ENCODE results near the gene TNFRSF18. TPM values are rescaled to one million over a fixed set of nuclear protein-coding genes. Genes with fewer than 3 reads are reported as not detected.

Gene TNFRSF18
- total and polyA plus RNA-seq, 4 donors, result 0.20 to 0.68 (median 0.29) TPM

DNA sequence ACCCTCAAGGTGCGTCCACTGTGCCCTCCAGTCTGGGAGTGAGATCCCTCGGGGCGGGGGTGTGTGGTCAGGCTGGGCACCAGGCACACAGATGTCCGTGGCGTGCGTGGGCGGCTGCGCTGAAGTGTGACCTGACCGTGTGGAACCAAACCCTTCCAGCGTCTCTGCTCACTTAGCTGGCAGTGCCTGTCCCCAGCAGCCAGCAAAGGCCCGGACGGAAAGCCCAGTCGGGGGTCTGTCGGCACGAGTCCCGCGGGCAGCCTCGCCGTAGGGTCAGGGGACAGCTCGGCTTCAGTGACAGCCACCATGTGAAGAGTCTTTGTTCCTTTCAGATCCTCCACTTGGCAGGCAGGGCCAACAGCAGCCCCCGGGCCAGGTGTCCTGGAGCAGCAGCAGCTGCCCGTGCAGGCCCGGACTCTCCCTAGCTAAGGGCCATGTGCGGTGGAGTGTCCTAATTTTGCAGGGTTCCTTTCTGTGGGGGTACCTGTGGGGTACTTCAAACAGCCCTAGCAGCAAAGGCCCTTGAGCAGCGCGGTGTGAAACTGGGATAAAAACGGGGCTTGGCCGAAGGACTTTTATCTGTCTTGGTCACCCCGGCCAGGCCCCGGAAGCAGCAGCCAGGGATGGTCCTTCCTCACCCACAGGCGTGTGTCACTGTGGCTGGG lies 21.2 kb downstream of the TNFRSF18 start:
- DNase-seq (ENCODE audit: low read depth in 4 of 6, low spot score in 6 of 6), result peak in 3 of 6 donors; percentile 4 to 35 (median 11)
- 58% methylated on average over 30 of the region's 31 CpGs for WGBS (ENCODE audit: insufficient coverage)
- Histone ChIP-seq H3K27me3 (ENCODE audit: control insufficient read depth, insufficient read depth, low read length) (no peaks in the 10 kb centered on the region), H3K4me3 (ENCODE audit: low read depth, low read length) (no peak overlapping the region), H3K36me3 (ENCODE audit: control insufficient read depth, insufficient read depth, low read length) (peaks cover 11% of the 10 kb centered on the region), H3K4me1 (ENCODE audit: control insufficient read depth, insufficient read depth, low read length) (peaks cover 14% of the 10 kb centered on the region), H3K9me3 (ENCODE audit: control insufficient read depth, insufficient read depth, low read length) (no peaks in the 10 kb centered on the region), H3K27ac (ENCODE audit: low read depth, low read length) (no peak overlapping the region)

- no peak overlapping the region for H3K4me3 ChIP-seq (ENCODE audit: low read depth, low read length)
- H3K9me3 ChIP-seq (ENCODE audit: control insufficient read depth, insufficient read depth, low read length), result no peaks in the 10 kb centered on the region
- WGBS (ENCODE audit: insufficient coverage), result 80% methylated on average over 18 of the region's 33 CpGs
- peaks cover 14% of the 10 kb centered on the region for H3K4me1 ChIP-seq (ENCODE audit: control insufficient read depth, insufficient read depth, low read length)
- DNase-seq (ENCODE audit: low read depth in 4 of 6, low spot score in 6 of 6), result no peak
- H3K36me3 ChIP-seq (ENCODE audit: control insufficient read depth, insufficient read depth, low read length), result peaks cover 14% of the 10 kb centered on the region
- no peaks in the 10 kb centered on the region for H3K27me3 ChIP-seq (ENCODE audit: control insufficient read depth, insufficient read depth, low read length)
- no peak overlapping the region for H3K27ac ChIP-seq (ENCODE audit: low read depth, low read length)
Measured at GRCh38 chr1:1183833-1184775, 22.3 kb downstream of the TNFRSF18 start.

GRCh38 chr1:1183221-1183747 lies 23.1 kb downstream of the TNFRSF18 start:
- Histone ChIP-seq H3K4me1 (ENCODE audit: control insufficient read depth, insufficient read depth, low read length) (peaks cover 14% of the 10 kb centered on the region), H3K9me3 (ENCODE audit: control insufficient read depth, insufficient read depth, low read length) (no peaks in the 10 kb centered on the region), H3K27ac (ENCODE audit: low read depth, low read length) (no peak overlapping the region), H3K36me3 (ENCODE audit: control insufficient read depth, insufficient read depth, low read length) (peaks cover 18% of the 10 kb centered on the region), H3K27me3 (ENCODE audit: control insufficient read depth, insufficient read depth, low read length) (no peaks in the 10 kb centered on the region), H3K4me3 (ENCODE audit: low read depth, low read length) (no peak overlapping the region)
- DNase-seq (ENCODE audit: low read depth in 4 of 6, low spot score in 6 of 6), result no peak
- 76% methylated on average over 21 of the region's 21 CpGs for WGBS (ENCODE audit: insufficient coverage)

DNA sequence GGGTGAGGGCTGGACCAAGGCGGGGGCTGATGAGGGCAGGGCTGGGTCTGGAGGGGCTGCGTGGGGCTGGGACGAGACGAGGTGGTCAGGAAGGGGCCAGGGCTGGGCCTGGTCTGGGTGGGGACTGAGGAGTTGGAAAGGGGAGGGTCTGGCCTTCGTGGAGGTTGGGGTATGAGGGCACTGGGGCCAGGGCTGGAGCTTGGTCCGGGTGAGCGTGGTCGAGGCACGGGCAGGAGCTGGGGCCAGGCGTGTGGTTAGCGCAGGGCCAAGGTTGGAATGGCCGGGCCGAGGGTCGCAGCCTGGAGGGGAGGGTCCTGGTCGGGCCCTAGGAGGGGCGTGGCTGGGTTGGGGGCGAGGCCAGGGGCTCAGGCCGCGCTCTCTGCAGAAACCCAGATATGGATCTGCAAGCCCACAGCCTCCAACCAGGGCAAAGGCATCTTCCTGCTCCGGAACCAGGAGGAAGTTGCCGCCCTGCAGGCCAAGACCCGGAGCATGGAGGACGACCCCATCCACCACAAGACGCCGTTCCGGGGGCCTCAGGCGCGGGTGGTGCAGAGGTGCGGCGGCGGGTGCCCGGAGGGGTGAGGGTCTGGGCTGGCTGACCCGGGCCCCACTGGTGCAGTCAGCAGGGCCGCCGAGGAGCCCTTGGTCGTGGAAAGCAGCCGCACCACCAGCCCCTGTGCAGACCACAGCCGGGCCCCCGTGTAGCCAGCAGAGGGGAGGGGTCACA lies 23.7 kb downstream of the TNFRSF18 start:
- 72% methylated on average over 39 of the region's 39 CpGs for WGBS (ENCODE audit: insufficient coverage)
- Histone ChIP-seq H3K36me3 (ENCODE audit: control insufficient read depth, insufficient read depth, low read length) (peaks cover 21% of the 10 kb centered on the region), H3K9me3 (ENCODE audit: control insufficient read depth, insufficient read depth, low read length) (no peaks in the 10 kb centered on the region), H3K27me3 (ENCODE audit: control insufficient read depth, insufficient read depth, low read length) (no peaks in the 10 kb centered on the region), H3K27ac (ENCODE audit: low read depth, low read length) (no peak overlapping the region), H3K4me3 (ENCODE audit: low read depth, low read length) (no peak overlapping the region), H3K4me1 (ENCODE audit: control insufficient read depth, insufficient read depth, low read length) (peaks cover 14% of the 10 kb centered on the region)
- DNase-seq (ENCODE audit: low read depth in 4 of 6, low spot score in 6 of 6), result no peak

DNA sequence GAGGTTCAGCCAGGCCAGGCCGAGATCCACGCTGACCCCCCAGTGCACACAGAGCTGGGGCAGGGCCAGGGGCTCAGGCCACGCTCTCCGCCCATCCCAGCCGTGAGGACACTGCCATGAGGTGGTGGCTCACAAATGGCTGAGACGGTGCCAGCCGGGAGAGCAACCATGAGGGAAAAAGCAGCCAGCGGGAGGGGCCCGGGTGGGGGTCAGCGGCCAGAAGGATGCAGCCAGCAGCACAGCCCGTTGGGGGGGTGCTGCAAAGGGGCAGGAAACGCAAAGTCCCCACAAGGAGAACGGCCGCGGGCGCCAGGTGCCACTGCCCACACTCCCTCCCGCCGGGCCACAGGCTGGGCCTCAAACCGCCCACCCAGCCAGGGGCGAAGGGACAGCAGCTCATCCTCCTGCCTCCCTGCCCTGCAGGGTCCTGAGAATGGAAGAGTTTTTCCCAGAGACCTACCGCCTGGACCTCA lies 24.4 kb downstream of the TNFRSF18 start:
- WGBS (ENCODE audit: insufficient coverage), result 79% methylated on average over 17 of the region's 21 CpGs
- H3K36me3 ChIP-seq (ENCODE audit: control insufficient read depth, insufficient read depth, low read length), result peaks cover 21% of the 10 kb centered on the region
- H3K27me3 ChIP-seq (ENCODE audit: control insufficient read depth, insufficient read depth, low read length), result no peaks in the 10 kb centered on the region
- no peak overlapping the region for H3K4me3 ChIP-seq (ENCODE audit: low read depth, low read length)
- DNase-seq (ENCODE audit: low read depth in 4 of 6, low spot score in 6 of 6), result no peak
- H3K9me3 ChIP-seq (ENCODE audit: control insufficient read depth, insufficient read depth, low read length), result no peaks in the 10 kb centered on the region
- H3K27ac ChIP-seq (ENCODE audit: low read depth, low read length), result no peak overlapping the region
- peaks cover 14% of the 10 kb centered on the region for H3K4me1 ChIP-seq (ENCODE audit: control insufficient read depth, insufficient read depth, low read length)

DNA sequence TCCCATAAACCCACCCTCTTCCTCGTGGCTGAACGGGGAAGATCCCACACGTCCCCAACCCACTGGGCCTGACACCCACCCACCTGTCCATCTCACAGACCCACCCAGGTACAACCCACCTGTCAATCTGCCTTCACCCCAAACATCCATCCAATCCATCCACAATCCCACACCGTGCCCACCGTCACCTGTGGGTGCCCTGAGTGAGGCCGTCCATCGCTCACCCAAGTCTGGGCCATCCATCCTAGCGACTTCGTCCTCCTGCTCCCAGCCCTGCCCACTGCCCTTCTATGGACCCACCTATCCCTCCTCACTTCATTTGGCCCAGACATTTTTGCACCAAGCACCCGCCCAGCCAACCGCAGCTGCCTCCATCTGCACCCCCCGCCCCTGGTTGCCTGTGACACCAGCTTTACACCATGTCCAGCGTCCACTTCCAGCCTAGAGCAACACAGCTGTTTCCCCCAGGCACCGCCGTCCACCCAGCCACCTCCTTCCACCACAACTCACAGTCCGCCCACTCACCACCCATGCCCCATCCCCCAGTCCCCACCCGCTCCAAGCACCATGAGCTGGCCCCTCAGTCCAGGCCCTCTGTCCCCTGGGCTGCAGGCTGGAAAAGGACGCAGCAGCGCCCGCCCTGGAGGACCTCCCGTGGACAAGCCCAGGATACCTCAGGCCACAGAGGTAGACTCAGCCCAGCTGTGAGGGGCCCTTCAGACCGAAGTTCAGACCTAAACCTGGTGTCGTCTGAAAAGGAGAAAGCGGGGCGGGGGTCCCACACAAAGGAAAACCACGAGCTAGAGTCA lies 25.1 kb downstream of the TNFRSF18 start:
- Histone ChIP-seq H3K36me3 (ENCODE audit: control insufficient read depth, insufficient read depth, low read length) (peaks cover 21% of the 10 kb centered on the region), H3K4me1 (ENCODE audit: control insufficient read depth, insufficient read depth, low read length) (peaks cover 14% of the 10 kb centered on the region), H3K27ac (ENCODE audit: low read depth, low read length) (no peak overlapping the region), H3K4me3 (ENCODE audit: low read depth, low read length) (no peak overlapping the region), H3K9me3 (ENCODE audit: control insufficient read depth, insufficient read depth, low read length) (no peaks in the 10 kb centered on the region), H3K27me3 (ENCODE audit: control insufficient read depth, insufficient read depth, low read length) (peaks cover 1% of the 10 kb centered on the region)
- 88% methylated on average over 26 of the region's 26 CpGs for WGBS (ENCODE audit: insufficient coverage)
- DNase-seq (ENCODE audit: low read depth in 4 of 6, low spot score in 6 of 6), result no peak

DNA sequence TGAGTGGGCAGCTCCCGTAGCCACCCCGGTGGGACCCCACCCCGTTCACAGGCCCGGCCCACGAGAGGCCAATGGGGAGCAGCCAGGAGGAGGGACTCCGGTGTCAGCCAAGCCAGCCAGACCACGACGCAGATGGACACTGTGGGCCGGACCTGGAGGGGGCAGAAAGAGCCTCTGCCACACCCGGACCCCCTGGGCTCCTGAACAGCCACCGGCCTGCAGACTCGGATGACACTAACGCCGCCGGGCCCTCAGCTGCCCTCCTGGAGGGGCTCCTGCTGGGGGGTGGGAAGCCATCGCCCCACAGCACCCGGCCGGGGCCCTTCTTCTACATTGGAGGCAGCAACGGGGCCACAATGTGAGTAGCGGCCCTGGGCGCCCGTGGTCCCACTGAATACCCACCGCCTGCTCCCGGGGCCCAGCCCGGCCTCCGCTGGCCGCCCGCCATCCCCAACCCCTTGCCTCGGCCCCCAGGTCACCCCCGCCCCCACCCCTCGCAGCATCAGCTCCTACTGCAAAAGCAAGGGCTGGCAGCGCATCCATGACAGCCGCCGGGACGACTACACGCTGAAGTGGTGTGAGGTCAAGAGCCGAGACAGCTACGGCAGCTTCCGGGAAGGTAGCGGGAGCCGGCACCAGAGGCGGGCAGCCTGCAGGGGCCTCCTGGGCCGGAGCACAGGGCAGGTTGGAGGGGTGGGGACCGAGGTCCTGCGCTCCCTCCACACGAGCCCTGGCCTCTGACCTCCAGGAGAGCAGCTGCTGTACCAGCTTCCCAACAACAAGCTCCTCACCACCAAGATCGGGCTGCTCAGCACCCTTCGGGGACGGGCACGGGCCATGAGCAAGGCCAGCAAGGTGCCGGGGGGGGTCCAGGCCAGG lies 26.2 kb downstream of the TNFRSF18 start:
- 72% methylated on average over 42 of the region's 51 CpGs for WGBS (ENCODE audit: insufficient coverage)
- H3K4me3 ChIP-seq (ENCODE audit: low read depth, low read length), result no peak overlapping the region
- no peaks in the 10 kb centered on the region for H3K9me3 ChIP-seq (ENCODE audit: control insufficient read depth, insufficient read depth, low read length)
- peaks cover 9% of the 10 kb centered on the region for H3K4me1 ChIP-seq (ENCODE audit: control insufficient read depth, insufficient read depth, low read length)
- no peak overlapping the region for H3K27ac ChIP-seq (ENCODE audit: low read depth, low read length)
- peaks cover 9% of the 10 kb centered on the region for H3K27me3 ChIP-seq (ENCODE audit: control insufficient read depth, insufficient read depth, low read length)
- peaks cover 21% of the 10 kb centered on the region for H3K36me3 ChIP-seq (ENCODE audit: control insufficient read depth, insufficient read depth, low read length)
- no peak for DNase-seq (ENCODE audit: low read depth in 4 of 6, low spot score in 6 of 6)

- WGBS (ENCODE audit: insufficient coverage), result 80% methylated on average over 22 of the region's 25 CpGs
- DNase-seq (ENCODE audit: low read depth in 4 of 6, low spot score in 6 of 6), result no peak
- peaks cover 9% of the 10 kb centered on the region for H3K27me3 ChIP-seq (ENCODE audit: control insufficient read depth, insufficient read depth, low read length)
Measured at GRCh38 chr1:1179346-1179982, 26.9 kb downstream of the TNFRSF18 start.

More at GRCh38 chr1:1179346-1179982, 26.9 kb downstream of the TNFRSF18 start:
- peaks cover 19% of the 10 kb centered on the region for H3K36me3 ChIP-seq (ENCODE audit: control insufficient read depth, insufficient read depth, low read length)
- no peak overlapping the region for H3K27ac ChIP-seq (ENCODE audit: low read depth, low read length)
- peaks cover 4% of the 10 kb centered on the region for H3K4me1 ChIP-seq (ENCODE audit: control insufficient read depth, insufficient read depth, low read length)
- H3K9me3 ChIP-seq (ENCODE audit: control insufficient read depth, insufficient read depth, low read length), result no peaks in the 10 kb centered on the region
- no peak overlapping the region for H3K4me3 ChIP-seq (ENCODE audit: low read depth, low read length)

Measured in spinal cord (tissue), 10 donors.